Measurements from ENCODE around the gene ZBTB20. TPM values are rescaled to one million over a fixed set of nuclear protein-coding genes. Genes with fewer than 3 reads are reported as not detected.

The ZBTB20 gene
- total RNA-seq, 1 experiment from 2014 or later: 26.4 TPM

GRCh38 chr3:114383875-114384557 lies 763.1 kb downstream of the ZBTB20 start:
- DNase-seq (ENCODE audit: low read depth): peak; percentile 86

- DNase-seq (ENCODE audit: low read depth): peak; percentile 93
Observed at GRCh38 chr3:114380233-114380651, 766.8 kb downstream of the ZBTB20 start.

GRCh38 chr3:114379266-114379665 lies 767.8 kb downstream of the ZBTB20 start:
- DNase-seq (ENCODE audit: low read depth): peak; percentile 22

- DNase-seq (ENCODE audit: low read depth): no peak
Observed at GRCh38 chr3:114378760-114379159, 768.3 kb downstream of the ZBTB20 start.

GRCh38 chr3:114377426-114377825 lies 769.7 kb downstream of the ZBTB20 start:
- no peak for DNase-seq (ENCODE audit: low read depth)

- DNase-seq (ENCODE audit: low read depth): no peak
Observed at GRCh38 chr3:114376516-114377185, 770.4 kb downstream of the ZBTB20 start.

GRCh38 chr3:114375608-114376421 lies 771.3 kb downstream of the ZBTB20 start:
- no peak for DNase-seq (ENCODE audit: low read depth)

- DNase-seq (ENCODE audit: low read depth): no peak
Observed at GRCh38 chr3:114374433-114374990, 772.6 kb downstream of the ZBTB20 start.

- no peak for DNase-seq (ENCODE audit: low read depth)
Observed at GRCh38 chr3:114370537-114371174, 776.4 kb downstream of the ZBTB20 start.

GRCh38 chr3:114365909-114366308 lies 781.2 kb downstream of the ZBTB20 start:
- no peak for DNase-seq (ENCODE audit: low read depth)

GRCh38 chr3:114364806-114365654 lies 782.1 kb downstream of the ZBTB20 start:
- DNase-seq (ENCODE audit: low read depth): peak; percentile 32

GRCh38 chr3:114363554-114364202 lies 783.4 kb downstream of the ZBTB20 start:
- DNase-seq (ENCODE audit: low read depth): peak; percentile 58

- DNase-seq (ENCODE audit: low read depth): peak; percentile 34
Observed at GRCh38 chr3:114362815-114363214, 784.3 kb downstream of the ZBTB20 start.

GRCh38 chr3:114361391-114361790 lies 785.7 kb downstream of the ZBTB20 start:
- no peak for DNase-seq (ENCODE audit: low read depth)

- DNase-seq (ENCODE audit: low read depth): no peak
Observed at GRCh38 chr3:114356525-114356924, 790.6 kb downstream of the ZBTB20 start.

GRCh38 chr3:114356066-114356465 lies 791.0 kb downstream of the ZBTB20 start:
- DNase-seq (ENCODE audit: low read depth): no peak

GRCh38 chr3:114355653-114356052 lies 791.4 kb downstream of the ZBTB20 start:
- no peak for DNase-seq (ENCODE audit: low read depth)

- no peak for DNase-seq (ENCODE audit: low read depth)
Observed at GRCh38 chr3:114351822-114352145, 795.3 kb downstream of the ZBTB20 start.

GRCh38 chr3:114351123-114351821 lies 795.8 kb downstream of the ZBTB20 start:
- no peak for DNase-seq (ENCODE audit: low read depth)

- DNase-seq (ENCODE audit: low read depth): no peak
Observed at GRCh38 chr3:114350690-114351089, 796.4 kb downstream of the ZBTB20 start.
